Measurements from ENCODE around the gene KRT7.

GRCh38 chr12:52200781-52201450 lies 32.1 kb upstream of the KRT7 start:
- no peak for TF ChIP-seq POLR2AphosphoS5 (IDR thresholded peaks at IDR 0.05; ENCODE audit: borderline replicate concordance, low read depth, low read length)
- no peak for TF ChIP-seq EZH2 (IDR thresholded peaks at IDR 0.05)
